Liver (tissue), 9 donors: ENCODE measurements around the gene ISCU. TPM values are rescaled to one million over a fixed set of nuclear protein-coding genes. Genes with fewer than 3 reads are reported as not detected.

ENCODE experiments used
- DNase-seq: peaks from one replicate; pipeline ENCODE4 v3.0.0-alpha.2; 2017; ENCODE audit warnings: low spot score
- H3K27ac ChIP-seq, 2 donors: one replicate each; pipeline ENCODE4 v1.7.0; 2013; ENCODE audit warnings: inconsistent platforms in 2 of 2, low read length in 2 of 2, control low read depth in 1 of 2, low read depth in 1 of 2, mild to moderate bottlenecking in 1 of 2
- H3K27me3 ChIP-seq, 4 donors: one replicate each; pipeline versions ENCODE4 v1.6.1 to v1.7.0; 2013; ENCODE audit warnings: low read length in 3 of 4, inconsistent platforms in 1 of 4, mild to moderate bottlenecking in 1 of 4, moderate library complexity in 1 of 4; ENCODE audit not compliant: control insufficient read depth in 4 of 4, insufficient read depth in 4 of 4
- H3K36me3 ChIP-seq, 4 donors: one replicate each; pipeline versions ENCODE4 v1.6.1 to v1.7.0; 2013; ENCODE audit warnings: low read length in 3 of 4, mild to moderate bottlenecking in 3 of 4, low read depth in 1 of 4, moderate library complexity in 1 of 4; ENCODE audit not compliant: control insufficient read depth in 4 of 4, insufficient read depth in 3 of 4
- H3K4me1 ChIP-seq, 4 donors: one replicate each; pipeline versions ENCODE4 v1.6.1 to v1.7.0; 2013; ENCODE audit warnings: low read length in 3 of 4, mild to moderate bottlenecking in 3 of 4, moderate library complexity in 1 of 4; ENCODE audit not compliant: control insufficient read depth in 4 of 4, insufficient read depth in 4 of 4
- H3K4me3 ChIP-seq, 3 donors: one replicate each; pipeline versions ENCODE4 v1.6.1 to v1.7.0; 2013; ENCODE audit warnings: low read length in 3 of 3, control low read depth in 1 of 3, low read depth in 1 of 3, mild to moderate bottlenecking in 1 of 3
- H3K9ac ChIP-seq, 2 donors: one replicate each; pipeline ENCODE4 v1.7.0; 2013; ENCODE audit warnings: low read length in 2 of 2, mild to moderate bottlenecking in 2 of 2, moderate library complexity in 2 of 2, control low read depth in 1 of 2, low read depth in 1 of 2
- H3K9me3 ChIP-seq, 4 donors: one replicate each; pipeline versions ENCODE4 v1.6.1 to v1.7.0; 2013; ENCODE audit warnings: low read length in 3 of 4; ENCODE audit not compliant: control insufficient read depth in 4 of 4
- ATF3 ChIP-seq: IDR thresholded peaks from 2 replicates; pipeline ENCODE4 v1.6.1; 2016; ENCODE audit warnings: antibody characterized with exemption
- EGR1 ChIP-seq, 2 donors: IDR thresholded peaks; 2 replicates each; pipeline ENCODE4 v1.6.1; 2016 to 2018; ENCODE audit warnings: antibody characterized with exemption in 2 of 2, low read depth in 2 of 2
- FOXA2 ChIP-seq: IDR thresholded peaks from 2 replicates; pipeline ENCODE4 v1.6.1; 2016; ENCODE audit warnings: antibody characterized with exemption
- GABPA ChIP-seq, 2 donors: IDR thresholded peaks in 1 of 2; conservative IDR thresholded peaks in 1 of 2; 2 replicates each; pipeline ENCODE4 v1.6.1; 2016; ENCODE audit warnings: antibody characterized with exemption in 2 of 2, mild to moderate bottlenecking in 1 of 2, moderate library complexity in 1 of 2
- HNF4A ChIP-seq, 2 donors: conservative IDR thresholded peaks; 2 replicates each; pipeline ENCODE4 v1.6.1; 2016; ENCODE audit warnings: antibody characterized with exemption in 2 of 2, mild to moderate bottlenecking in 2 of 2
- HNF4G ChIP-seq: IDR thresholded peaks from 2 replicates; pipeline ENCODE4 v1.6.1; 2016; ENCODE audit warnings: antibody characterized with exemption
- JUND ChIP-seq, 2 donors: IDR thresholded peaks; 2 replicates each; pipeline ENCODE4 v1.6.1; 2016; ENCODE audit warnings: antibody characterized with exemption in 2 of 2
- MAX ChIP-seq: IDR thresholded peaks from 2 replicates; pipeline ENCODE4 v1.6.1; 2016; ENCODE audit warnings: antibody characterized with exemption
- NR2F2 ChIP-seq: IDR thresholded peaks from 2 replicates; pipeline ENCODE4 v1.6.1; 2016; ENCODE audit warnings: antibody characterized with exemption
- RAD21 ChIP-seq, 2 donors: IDR thresholded peaks; 2 replicates each; pipeline ENCODE4 v1.6.1; 2016; ENCODE audit warnings: antibody characterized with exemption in 2 of 2, mild to moderate bottlenecking in 2 of 2
- REST ChIP-seq: IDR thresholded peaks from 2 replicates; pipeline ENCODE4 v1.6.1; 2016; ENCODE audit warnings: antibody characterized with exemption, mild to moderate bottlenecking
- RXRA ChIP-seq, 2 donors: IDR thresholded peaks; 2 replicates each; pipeline ENCODE4 v1.6.1; 2017 to 2018; ENCODE audit warnings: antibody characterized with exemption in 2 of 2, mild to moderate bottlenecking in 1 of 2
- SP1 ChIP-seq: IDR thresholded peaks from 2 replicates; pipeline ENCODE4 v1.6.1; 2018; ENCODE audit warnings: antibody characterized with exemption, mild to moderate bottlenecking
- TAF1 ChIP-seq: conservative IDR thresholded peaks from 2 replicates; pipeline ENCODE4 v1.6.1; 2016; ENCODE audit warnings: antibody characterized with exemption, mild to moderate bottlenecking
- YY1 ChIP-seq: IDR thresholded peaks from 2 replicates; pipeline ENCODE4 v1.6.1; 2016; ENCODE audit warnings: antibody characterized with exemption, mild to moderate bottlenecking
- ZBTB33 ChIP-seq: IDR thresholded peaks from 2 replicates; pipeline ENCODE4 v1.6.1; 2016; ENCODE audit warnings: antibody characterized with exemption
- WGBS: extraction: QIAGEN DNeasy Blood & Tissue Kit; methylation state at CpG from one replicate; pipeline ENCODE4 v1.1.7; 2013; 5-methylcytosine and 5-hydroxymethylcytosine counted together
- polyA plus RNA-seq, 2 donors: library from polyadenylated mRNA; stranded (reverse) in 1 of 2; unstranded in 1 of 2; fragments of 200-250 nt in 1 of 2; fragments of >200 nt in 1 of 2; fragmentation: Nextera tagmentation in 1 of 2; extraction: Ambion mirVana in 1 of 2; gene quantifications; one replicate each; pipeline versions ENCODE4 v1.2.1 to v1.2.3, GENCODE V29; 2013 to 2015
- total RNA-seq, 2 donors: library from RNA; depleted of rRNA; stranded (reverse); fragments of >200 nt; gene quantifications; one replicate each; pipeline ENCODE4 v1.2.3, GENCODE V29; 2014
- TF ChIP-seq, protein P1 (sequence below): fragments of 150-350 bp; IDR thresholded peaks from 2 replicates; pipeline ENCODE4 v1.5.1; 2017; ENCODE audit warnings: improper control_type of control experiment, low read depth, low read length; ENCODE audit not compliant: missing input control
- donor health status: healthy.
- donor health status: healthy.
- donor health status: healthy.
- donor health status: healthy.
- donor health status: healthy.

The ISCU gene
- total and polyA plus RNA-seq, 4 donors = 42.3 to 85.9 (median 63.8) TPM

DNA sequence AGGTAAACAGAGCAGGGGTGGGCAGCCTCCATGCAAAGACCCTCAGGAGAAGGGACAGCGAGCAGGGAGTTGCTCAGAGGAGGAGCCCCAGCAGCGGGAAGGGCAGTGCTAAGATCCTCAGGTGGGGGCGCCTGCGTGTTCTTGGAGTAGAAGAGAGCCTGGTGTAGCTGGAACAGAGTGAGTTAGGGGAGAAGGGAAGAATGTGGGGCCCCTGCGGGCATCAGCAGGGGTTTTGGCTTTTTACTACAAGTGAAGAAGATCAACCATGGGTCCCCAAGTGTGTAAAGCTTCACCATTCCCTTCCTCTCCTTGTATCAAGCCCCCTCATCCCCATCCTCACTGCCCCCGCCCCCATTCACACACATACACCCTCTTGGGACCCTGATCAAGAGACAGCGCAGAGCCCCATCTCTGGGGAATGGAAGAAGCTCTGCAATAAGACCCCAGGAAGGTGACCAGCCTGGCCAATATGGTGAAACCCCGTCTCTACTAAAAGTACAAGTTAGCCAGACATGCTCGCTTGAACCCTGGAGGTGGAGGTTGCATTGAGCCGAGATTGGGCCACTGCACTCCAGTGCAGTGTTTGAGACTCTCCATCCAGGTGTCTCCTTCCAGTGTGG is 45.7 kb downstream of the ISCU start:
- DNase-seq = no peak
- no peak overlapping the region for H3K4me3 ChIP-seq
- H3K36me3 ChIP-seq = no peaks in the 10 kb centered on the region
- no peak overlapping the region for H3K27ac ChIP-seq
- no peak for TF ChIP-seq SP1
- no peak for TF ChIP-seq RXRA (IDR thresholded peaks at IDR 0.05)
- no peak for TF ChIP-seq NR2F2
- TF ChIP-seq HNF4A (conservative IDR thresholded peaks at IDR 0.05) = no peak
- TF ChIP-seq YY1 = no peak
- TF ChIP-seq HNF4G = no peak
- TF ChIP-seq GABPA (IDR thresholded peaks at IDR 0.05 in 1 of 2, conservative IDR thresholded peaks at IDR 0.05 in 1 of 2) = no peak
- TF ChIP-seq FOXA2 = no peak
- TF ChIP-seq MAX = no peak
- no peak for TF ChIP-seq ZBTB33
- TF ChIP-seq ATF3 = no peak
- TF ChIP-seq TAF1 = no peak
- TF ChIP-seq JUND (IDR thresholded peaks at IDR 0.05) = no peak
- TF ChIP-seq RAD21 (IDR thresholded peaks at IDR 0.05) = no peak
- no peak for TF ChIP-seq REST
- TF ChIP-seq, protein P1, sequence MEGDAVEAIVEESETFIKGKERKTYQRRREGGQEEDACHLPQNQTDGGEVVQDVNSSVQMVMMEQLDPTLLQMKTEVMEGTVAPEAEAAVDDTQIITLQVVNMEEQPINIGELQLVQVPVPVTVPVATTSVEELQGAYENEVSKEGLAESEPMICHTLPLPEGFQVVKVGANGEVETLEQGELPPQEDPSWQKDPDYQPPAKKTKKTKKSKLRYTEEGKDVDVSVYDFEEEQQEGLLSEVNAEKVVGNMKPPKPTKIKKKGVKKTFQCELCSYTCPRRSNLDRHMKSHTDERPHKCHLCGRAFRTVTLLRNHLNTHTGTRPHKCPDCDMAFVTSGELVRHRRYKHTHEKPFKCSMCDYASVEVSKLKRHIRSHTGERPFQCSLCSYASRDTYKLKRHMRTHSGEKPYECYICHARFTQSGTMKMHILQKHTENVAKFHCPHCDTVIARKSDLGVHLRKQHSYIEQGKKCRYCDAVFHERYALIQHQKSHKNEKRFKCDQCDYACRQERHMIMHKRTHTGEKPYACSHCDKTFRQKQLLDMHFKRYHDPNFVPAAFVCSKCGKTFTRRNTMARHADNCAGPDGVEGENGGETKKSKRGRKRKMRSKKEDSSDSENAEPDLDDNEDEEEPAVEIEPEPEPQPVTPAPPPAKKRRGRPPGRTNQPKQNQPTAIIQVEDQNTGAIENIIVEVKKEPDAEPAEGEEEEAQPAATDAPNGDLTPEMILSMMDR = no peak
- no peak for TF ChIP-seq EGR1 (IDR thresholded peaks at IDR 0.05; ENCODE audit: low read depth in 2 of 2)
- H3K4me1 ChIP-seq = no peaks in the 10 kb centered on the region
- H3K27me3 ChIP-seq = no peaks in the 10 kb centered on the region
- WGBS = 84% methylated on average over 10 of the region's 10 CpGs
- no peaks in the 10 kb centered on the region for H3K9me3 ChIP-seq
- H3K9ac ChIP-seq = no peak overlapping the region
